OCI-LY3 (cell line): Measurements from ENCODE around the gene GRAP2.

Source experiments
- EZH2phosphoT487 ChIP-seq: fragments of 200-600 bp; shearing (Covaris generic); IDR thresholded peaks from 2 replicates; pipeline ENCODE4 v1.6.1; 2018; ENCODE audit warnings: antibody characterized with exemption, mixed run types, low read depth
- TF ChIP-seq, protein P1 (sequence below): fragments of 200-600, 300-600 bp; sonication (generic); IDR thresholded peaks from 2 replicates; pipeline ENCODE4 v1.5.1; 2014; ENCODE audit warnings: antibody characterized with exemption, low read length, low read depth

GRCh38 chr22:39979048-39979447 lies 78.2 kb downstream of the GRAP2 start:
- TF ChIP-seq, protein P1, sequence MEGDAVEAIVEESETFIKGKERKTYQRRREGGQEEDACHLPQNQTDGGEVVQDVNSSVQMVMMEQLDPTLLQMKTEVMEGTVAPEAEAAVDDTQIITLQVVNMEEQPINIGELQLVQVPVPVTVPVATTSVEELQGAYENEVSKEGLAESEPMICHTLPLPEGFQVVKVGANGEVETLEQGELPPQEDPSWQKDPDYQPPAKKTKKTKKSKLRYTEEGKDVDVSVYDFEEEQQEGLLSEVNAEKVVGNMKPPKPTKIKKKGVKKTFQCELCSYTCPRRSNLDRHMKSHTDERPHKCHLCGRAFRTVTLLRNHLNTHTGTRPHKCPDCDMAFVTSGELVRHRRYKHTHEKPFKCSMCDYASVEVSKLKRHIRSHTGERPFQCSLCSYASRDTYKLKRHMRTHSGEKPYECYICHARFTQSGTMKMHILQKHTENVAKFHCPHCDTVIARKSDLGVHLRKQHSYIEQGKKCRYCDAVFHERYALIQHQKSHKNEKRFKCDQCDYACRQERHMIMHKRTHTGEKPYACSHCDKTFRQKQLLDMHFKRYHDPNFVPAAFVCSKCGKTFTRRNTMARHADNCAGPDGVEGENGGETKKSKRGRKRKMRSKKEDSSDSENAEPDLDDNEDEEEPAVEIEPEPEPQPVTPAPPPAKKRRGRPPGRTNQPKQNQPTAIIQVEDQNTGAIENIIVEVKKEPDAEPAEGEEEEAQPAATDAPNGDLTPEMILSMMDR, result no peak
- no peak for TF ChIP-seq EZH2phosphoT487
